DMS79 (cell line): ENCODE data around the gene MAN1B1.

Experiments used
- DNase-seq: peaks from one replicate; lab custom pipeline; 2025; lab: John Stamatoyannopoulos, UW

Gene MAN1B1

DNA sequence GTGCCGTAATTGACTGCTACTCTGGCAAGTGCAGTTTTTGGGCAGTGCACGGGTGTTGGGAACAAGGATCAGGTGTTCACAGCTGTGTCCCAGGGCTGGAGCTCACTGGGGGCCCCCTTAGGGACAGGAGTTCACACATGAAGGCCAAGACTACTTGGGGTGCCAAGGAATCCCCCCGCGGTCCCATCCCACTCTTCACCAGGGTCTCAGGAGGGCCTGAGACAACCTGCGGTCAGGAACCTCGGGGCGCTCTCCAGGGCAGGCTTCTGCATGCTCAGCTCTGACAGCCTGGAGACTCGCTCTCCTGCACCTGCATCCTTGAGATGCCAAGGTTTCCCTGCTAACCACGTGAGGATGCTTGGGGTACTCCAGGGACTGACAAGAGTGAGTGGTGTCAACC, 2.3 kb upstream of the MAN1B1 start:
- DNase-seq, result peak; percentile 59

DNA sequence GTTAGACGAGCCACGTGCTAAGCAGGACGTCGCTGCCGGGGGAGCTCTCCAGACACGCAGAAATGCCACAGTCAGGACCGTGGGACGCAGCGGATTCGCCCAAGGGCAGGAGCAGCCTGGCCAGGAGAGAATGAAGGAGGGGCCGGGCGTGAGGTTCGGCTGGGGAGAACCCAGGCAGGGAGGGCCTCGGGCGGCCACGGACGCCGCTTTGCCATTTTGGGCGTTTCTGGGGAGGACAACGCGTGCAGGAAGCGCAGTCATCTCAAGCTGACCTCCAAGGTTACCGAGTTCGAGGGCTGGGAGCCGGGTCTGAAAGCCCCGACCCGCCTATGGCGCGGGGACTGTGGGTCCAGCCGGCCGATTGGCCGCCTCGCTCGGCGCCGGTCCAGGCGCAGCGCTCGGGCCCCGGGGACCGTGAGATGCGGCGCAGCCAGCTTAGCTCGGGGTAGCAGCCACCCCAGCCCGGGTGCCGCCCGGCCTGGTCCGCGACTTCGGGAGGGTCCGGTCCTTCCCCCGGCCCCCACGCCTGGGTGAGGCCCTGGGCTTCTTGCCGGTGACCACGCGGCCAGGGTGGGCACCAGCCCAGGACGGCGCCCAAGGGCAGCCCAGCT, 760 bp upstream of the MAN1B1 start:
- no peak for DNase-seq

DNA sequence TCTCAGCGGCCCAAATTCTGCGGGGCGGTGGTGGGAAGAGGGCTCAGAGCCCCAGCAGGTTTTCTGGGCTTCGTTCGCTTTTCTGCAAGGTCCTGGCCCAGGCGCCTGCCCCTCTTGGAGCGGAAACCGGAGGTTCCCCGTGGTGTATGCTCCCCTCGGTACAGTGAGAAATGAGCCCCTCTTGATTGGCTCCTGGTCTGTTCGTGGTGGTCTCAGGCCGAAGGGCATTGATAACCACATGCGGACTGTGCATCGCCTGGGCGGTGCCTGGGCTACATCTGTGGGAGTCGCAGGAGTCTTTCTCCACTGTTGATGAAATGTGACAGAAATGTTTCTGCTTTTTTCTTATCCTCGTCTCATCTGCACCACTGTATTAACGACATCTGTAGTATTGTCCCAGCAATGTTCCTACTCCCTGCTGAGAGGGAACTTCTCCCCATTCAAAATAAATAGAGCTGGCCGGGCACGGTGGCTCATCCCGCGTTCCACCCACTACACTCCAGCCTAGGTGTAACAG, 682 bp downstream of the MAN1B1 start:
- DNase-seq, result no peak

DNA sequence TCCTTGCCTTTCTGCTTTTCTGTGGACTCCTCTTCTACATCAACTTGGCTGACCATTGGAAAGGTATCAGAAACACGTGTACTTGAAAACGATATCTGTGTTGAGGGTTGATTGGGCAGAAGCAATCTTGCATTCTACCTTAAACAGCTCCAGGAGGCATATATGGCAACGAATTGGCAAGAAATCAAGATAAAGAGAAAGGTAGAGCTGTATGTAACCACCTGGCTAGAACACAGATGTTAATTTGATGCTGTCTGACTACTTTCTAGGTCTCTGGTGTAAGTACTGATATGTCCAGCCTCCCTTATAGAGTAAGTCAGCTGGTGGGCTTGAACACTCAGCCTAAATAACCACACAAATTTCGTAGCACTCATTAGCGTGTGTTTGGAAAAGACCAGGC, 1.3 kb downstream of the MAN1B1 start:
- DNase-seq, result no peak

DNA sequence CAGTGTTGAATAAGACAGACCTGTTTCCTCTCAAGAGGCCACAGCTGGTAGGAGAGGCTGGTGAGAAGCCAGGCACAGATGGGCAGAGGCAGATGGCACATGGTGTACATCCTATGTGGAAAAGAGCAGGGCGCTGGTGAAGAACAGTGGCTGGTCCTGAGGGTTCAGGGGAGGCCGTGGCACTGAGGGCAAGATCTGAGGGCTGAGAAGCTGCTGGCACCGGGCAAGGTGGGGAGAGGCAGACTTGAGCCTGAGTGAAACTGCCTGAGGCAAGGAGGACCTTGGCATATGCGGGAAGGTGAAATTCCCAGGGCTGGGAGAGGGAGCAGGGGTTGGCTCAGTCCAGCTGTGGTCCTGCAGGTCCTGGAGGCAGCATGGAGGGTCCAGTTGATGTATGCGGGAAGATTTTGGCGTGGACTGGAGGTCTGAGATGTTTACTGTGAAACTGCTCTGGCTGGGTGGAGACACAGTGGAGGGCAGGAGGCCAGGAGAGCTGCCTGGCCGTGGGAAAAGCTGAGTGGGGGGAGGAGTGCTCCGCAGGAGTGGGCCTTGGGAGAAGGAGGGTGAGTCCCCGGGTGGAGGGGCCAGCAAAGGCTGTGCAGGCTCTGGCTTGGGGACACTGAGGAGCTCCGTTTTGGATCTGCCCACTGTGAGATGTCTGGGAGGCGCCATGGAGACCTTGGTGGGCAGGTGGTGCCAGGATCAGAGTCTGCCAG, 2.6 kb downstream of the MAN1B1 start:
- DNase-seq, result no peak

DNA sequence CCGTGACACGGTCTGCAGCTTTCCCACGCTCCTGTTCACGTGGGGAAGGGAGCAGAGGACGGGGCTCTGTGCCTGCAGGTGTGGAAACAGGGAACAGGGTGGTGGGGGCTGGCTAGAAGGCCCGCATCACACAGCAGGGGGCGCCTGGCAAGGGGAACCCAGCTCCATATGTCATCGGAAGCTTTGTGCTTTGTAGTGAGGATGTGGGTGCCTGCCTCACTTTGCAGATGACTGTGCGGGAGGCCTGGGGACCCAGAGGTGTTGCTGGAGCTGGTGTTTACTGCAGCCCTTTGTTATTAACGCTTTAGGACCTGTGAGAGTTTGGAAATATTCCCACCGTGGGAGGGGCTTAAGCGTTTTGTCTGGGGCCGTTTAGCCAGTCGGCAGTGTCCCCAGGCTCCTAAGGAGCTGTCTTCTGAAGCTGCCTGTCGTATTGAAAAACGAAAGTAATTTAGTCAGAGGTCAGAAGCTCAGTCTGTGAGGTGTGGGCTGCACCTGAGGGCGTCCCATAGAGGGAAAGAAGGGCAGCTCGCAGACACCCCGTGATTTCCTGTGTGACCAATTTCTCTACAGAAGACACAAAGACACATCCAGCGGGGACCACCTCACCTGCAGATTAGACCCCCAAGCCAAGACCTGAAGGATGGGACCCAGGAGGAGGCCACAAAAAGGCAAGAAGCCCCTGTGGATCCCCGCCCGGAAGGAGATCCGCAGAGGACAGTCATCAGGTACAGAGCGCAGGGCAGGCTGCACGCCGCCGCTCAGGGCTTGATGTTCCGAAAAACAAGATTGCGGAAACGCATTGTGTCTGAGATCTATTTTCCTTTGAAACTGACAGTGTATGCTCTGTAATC, 9.1 kb downstream of the MAN1B1 start:
- no peak for DNase-seq

DNA sequence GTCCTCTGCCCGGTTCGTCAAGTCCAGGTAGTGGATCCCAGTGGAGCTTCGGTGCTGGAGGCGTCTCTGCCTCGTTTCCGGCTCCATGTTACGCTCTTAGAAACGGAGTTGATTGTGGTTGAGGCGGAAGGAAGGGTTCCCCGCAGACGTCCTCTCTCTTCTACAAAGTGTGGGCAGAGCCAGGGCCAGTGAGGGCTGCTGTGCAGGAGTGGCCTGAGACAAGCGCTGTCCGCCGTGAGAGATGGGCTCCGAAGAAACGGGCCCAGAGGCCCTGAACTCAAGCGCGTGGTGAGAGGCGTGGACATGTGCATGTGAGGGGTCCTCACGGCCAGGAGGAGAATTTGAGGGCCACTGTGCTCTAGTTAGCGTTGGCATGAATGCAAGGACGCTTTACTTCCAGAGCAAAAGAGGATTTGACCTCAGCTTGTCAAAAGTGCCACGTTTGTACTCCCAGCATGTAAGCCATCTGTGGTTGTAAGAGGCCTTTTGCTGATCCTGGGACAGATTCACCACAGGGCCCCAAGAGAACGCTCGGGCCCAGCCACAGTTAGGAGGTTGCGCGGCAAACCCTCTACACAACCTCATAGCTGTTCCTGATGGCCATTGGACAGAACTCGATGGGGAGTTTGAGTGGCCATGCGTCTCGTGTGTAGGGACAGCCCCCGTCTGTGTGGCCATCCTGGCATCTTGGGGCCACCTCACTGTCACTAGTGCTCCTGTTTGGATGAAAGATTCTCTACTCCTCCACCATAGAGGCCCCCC, 10.2 kb downstream of the MAN1B1 start:
- no peak for DNase-seq

DNA sequence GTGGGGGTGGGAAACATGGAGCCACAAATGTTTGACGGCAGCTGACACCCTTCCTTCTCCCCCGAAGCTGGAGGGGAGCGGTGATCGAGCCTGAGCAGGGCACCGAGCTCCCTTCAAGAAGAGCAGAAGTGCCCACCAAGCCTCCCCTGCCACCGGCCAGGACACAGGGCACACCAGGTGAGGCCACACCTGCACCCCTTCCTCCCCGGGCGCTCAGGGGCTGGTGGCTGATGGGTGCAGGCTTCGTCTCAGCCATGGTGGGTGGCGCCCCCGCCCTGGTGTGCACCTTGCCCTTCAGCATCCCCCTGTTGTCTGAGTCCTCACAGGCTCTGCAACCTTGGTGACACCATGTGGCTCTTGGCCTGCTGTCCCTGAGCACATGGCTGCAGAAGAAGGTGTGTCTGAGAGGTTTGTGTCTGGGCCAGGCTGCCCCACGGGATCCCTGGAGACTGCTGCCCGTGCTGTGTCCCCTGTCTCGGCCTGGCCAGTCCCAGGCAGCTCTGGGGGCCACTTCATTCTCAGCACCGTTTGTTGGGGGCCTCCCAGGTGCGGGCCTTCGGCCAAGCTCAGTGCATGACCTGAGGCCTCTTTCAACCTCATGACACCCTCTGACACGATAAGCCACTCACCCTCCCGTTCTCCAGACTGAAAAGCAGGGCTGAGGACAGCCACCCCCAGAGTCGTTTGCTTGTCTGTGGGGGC, 11.1 kb downstream of the MAN1B1 start:
- DNase-seq, result no peak

DNA sequence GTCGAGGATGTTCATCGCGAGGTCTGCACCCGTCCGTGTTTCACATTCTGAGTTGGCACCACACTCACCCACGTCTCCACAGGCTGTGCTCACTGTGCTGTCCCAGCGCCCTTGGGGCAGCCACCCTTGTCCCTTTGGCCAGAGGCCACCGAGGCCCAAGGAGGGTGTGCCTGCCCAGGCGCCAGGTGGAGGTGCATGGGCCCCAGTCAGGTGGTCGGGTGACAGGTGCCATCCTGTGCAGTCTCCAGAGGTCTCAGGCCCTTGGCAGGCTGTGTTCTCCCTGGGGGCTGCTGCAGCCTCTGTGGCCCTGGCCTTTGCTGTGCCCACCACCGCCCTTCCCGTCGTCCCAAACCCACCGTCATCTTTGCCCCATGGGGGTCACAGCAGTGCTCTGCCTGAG, 12.4 kb downstream of the MAN1B1 start:
- no peak for DNase-seq

DNA sequence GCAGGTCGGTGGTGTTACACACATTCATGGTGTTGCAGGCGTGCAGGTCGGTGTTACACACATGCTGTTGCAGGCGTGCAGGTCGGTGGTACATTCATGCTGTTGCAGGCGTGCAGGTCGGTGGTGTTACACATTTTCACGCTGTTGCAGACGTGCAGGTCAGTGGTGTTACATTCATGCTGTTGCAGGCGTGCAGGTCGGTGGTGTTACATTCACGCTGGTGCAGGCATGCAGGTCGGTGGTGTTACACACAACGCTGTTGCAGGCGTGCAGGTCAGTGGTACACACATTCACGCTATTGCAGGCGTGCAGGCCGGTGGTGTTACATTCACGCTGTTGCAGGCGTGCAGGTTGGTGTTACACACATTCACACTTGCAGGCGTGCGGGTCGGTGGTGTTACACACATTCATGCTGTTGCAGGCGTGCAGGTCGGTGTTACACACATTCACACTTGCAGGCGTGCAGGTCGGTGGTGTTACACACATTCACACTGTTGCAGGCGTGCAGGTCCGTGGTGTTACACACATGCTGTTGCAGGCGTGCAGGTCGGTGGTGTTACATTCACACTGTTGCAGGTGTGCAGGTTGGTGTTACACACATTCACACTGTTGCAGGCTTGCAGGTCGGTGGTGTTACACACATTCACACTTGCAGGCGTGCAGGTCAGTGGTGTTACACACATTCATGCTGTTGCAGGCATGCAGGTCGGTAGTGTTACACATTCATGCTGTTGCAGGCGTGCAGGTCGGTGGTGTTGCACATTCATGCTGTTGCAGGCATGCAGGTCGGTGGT, 16.6 kb downstream of the MAN1B1 start:
- DNase-seq, result no peak

DNA sequence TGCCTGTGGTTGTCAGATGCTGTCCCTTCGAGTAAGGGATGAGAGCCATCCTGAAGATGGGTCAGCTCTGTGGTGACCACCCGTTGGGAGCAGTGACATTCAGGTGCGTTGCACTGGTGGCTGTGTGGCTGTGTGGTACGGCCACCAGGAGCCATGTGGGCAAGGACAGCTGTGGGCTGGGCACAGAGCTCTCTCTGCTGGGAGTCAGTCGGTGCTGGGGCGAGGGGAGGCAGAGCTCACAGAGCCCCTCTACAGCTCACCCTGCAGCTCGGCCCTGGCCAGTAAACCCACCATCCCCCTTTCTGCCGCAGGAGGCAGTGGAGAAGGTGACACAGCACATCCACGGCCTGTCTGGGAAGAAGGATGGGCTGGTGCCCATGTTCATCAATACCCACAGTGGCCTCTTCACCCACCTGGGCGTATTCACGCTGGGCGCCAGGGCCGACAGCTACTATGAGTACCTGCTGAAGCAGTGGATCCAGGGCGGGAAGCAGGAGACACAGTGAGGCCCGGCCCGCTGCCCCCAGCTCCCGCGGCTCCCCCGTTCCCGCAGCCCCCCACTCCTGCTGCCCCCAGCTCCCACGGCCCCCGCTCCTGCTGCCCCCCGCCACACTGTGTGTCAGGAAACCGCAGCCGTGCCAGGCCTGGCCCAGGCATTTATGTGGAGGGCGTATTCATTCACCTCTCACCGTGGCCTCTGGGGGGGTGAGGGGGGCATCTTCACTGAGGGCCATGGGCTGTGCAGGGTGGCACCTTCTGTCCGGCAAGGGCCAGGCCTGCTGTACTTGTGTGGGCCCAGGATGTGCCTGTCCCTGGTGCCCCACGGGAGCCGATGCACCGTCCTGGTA, 19.3 kb downstream of the MAN1B1 start:
- DNase-seq, result no peak

DNA sequence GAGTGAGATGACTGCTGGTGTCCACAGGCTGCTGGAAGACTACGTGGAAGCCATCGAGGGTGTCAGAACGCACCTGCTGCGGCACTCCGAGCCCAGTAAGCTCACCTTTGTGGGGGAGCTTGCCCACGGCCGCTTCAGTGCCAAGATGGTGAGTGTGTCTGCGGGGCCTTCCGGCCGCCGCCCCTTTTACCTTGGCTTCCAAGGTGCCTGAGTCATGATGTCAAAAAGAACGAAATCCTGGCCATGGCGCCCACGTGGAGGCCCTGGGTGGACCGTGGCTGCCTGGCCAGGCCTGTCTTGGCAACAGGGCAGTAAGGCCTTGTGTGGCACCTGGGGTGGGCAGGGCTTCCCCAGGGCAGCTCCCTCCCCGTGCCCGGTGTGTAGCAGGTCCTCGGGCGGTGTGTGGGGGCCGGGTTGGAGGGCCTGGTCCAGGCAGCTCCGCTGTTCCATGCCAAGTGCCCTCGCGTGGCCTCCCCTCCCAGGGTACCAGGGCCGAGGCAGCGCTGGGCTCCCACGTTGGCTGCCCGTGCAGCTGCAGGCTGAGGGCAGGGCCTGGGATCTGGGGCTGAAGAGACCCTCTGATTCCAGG, 20.0 kb downstream of the MAN1B1 start:
- DNase-seq, result no peak

DNA sequence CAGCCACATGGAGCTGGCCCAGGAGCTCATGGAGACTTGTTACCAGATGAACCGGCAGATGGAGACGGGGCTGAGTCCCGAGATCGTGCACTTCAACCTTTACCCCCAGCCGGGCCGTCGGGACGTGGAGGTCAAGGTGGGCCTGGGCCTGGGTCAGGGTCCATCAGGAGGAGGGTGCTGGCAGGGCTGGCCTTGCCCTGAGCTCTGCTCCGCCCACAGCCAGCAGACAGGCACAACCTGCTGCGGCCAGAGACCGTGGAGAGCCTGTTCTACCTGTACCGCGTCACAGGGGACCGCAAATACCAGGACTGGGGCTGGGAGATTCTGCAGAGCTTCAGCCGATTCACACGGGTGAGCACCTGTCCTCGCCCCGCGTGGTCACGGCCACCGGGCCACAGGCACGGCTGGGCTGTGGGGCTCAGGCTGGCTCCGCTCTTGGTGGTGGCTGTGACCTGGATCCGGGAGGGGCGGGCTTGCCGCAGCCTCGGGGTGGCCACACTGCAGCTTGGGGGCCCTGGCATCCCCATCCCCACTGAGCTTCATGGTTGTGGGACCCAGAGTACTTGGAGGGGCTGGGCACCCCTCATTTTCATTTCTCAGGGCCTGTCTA, 20.6 kb downstream of the MAN1B1 start:
- DNase-seq, result no peak

DNA sequence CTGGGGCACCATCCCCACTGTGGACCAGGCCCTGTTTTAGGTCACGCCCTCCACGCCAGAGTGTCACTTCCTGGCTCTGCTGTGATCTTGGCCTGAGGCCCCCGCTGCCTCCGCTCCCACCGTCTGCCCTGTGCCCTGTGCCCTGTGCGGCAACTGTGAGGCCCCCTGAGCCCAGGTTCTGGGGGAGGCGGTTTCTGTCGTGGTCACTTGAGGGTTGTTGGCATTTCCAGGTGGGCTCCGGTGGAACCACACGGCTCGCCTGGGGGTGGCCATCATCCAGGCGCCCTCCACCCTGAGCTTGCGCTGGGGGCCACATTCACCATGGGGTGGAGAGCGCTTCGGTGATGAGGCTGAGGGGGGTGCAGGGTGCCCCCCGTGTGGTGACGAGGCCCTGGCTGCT, 21.2 kb downstream of the MAN1B1 start:
- DNase-seq, result no peak

DNA sequence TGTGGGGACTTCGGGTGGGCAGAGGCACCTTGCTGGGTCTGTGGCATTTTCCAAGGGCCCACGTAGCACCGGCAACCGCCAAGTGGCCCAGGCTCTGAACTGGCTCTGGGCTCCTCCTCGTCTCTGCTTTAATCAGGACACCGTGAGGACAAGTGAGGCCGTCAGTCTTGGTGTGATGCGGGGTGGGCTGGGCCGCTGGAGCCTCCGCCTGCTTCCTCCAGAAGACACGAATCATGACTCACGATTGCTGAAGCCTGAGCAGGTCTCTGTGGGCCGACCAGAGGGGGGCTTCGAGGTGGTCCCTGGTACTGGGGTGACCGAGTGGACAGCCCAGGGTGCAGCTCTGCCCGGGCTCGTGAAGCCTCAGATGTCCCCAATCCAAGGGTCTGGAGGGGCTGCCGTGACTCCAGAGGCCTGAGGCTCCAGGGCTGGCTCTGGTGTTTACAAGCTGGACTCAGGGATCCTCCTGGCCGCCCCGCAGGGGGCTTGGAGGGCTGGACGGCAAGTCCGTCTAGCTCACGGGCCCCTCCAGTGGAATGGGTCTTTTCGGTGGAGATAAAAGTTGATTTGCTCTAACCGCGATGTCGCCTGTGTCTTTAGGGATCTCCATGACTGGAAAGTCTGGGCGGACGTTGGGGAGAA, 21.9 kb downstream of the MAN1B1 start:
- no peak for DNase-seq

DNA sequence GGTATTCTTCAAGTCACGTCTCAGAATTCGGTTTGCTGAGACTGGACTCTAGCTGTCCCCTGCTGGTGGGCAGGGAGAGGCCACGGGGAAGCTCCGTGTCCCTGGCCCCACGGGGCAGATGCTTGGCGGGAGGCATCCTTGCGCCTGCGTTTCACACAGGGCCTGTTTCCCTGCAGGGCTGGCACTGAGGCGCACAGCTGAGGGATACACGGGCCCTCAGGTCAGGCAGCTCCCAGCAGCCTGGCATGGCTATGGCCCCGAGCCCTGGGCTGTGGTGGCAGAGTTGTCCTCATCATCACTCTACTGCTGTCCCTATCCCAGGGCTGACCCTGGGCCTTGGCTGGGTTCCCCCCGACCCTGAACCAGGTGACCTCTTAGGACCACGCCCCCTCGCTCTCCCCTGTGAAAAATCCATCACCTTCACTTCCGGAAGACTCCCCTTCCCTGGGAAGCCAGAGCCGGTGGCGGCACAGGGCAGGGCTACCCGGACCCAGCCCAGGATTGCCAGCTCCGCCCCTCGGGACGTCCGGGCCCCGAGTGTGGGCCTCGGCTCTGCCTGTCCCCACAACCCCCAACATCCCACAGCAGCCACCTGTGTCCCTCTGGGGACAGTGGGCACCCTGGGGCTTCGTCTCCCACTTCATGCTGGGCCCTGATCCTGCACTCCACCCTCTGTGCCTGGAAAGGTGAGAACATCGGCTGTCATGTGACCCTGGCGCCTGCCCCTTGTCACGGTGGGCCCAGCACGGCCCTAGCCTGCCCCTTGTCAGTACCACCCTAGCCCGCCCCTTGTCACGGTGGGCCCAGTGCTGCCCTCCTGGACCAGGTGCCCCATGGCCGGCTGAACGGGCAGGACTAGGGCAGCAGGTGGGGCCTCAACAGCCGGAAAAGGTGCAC, 22.7 kb downstream of the MAN1B1 start:
- DNase-seq, result no peak

DNA sequence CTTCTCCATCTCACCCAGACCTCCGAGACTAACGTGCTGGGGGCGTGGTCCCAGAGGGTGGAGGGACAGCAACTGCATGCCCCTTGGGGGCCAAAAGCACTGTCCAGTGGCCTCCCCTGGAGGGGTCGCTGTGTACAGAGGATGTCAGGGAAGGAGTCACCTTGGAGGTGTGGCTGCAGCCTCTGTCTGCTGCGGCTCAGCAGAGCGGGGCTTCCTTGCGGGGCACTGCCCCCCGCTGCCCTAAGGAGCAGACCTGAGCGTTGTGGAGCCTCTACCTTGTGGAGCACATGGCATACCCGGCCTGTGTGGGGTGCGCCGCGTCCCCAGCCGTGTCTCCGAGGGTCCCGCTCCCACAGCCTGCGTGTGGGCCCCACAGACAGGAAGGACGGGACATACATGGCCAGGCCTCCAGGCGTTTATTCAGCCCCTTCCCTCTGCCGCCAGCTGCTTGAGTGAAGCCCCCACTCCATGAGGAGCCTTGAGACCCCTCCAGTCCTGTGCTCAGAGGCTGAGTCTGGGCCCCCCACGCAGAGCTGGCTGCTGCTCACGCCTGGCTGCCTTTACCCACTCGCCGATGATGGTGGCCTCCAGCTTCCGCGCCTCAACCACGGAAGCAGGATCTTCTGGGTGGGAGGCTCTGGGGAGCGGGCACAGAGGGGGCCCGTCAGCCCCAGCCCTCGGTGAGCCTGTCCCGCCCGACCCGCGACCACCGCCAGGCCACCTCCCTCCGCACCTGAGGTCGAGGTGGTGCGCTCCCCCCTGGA, 23.5 kb downstream of the MAN1B1 start:
- DNase-seq, result no peak
